Forelimb muscle (tissue), 1 donor: ENCODE data around the gene CLDN16. TPM values are rescaled to one million over a fixed set of nuclear protein-coding genes. Genes with fewer than 3 reads are reported as not detected.
A peak's percentile ranks its signal among the peaks of the same experiment; 100 is the strongest.

Experiments
- DNase-seq: peaks from one replicate; pipeline ENCODE4 v3.0.0-alpha.2; 2013; ENCODE audit warnings: low read depth
- polyA plus RNA-seq: library from polyadenylated mRNA; unstranded; fragments of 120-200 nt; gene quantifications from one replicate; pipeline ENCODE4 v1.2.1, GENCODE V29; 2013; ENCODE audit not compliant: insufficient read length

CLDN16 gene
- polyA plus RNA-seq, 1 donor: 0.13 TPM

GRCh38 chr3:190380184-190380583 is 7.8 kb upstream of the CLDN16 start:
- DNase-seq: no peak

GRCh38 chr3:190381441-190381840 is 6.5 kb upstream of the CLDN16 start:
- DNase-seq: no peak

DNA sequence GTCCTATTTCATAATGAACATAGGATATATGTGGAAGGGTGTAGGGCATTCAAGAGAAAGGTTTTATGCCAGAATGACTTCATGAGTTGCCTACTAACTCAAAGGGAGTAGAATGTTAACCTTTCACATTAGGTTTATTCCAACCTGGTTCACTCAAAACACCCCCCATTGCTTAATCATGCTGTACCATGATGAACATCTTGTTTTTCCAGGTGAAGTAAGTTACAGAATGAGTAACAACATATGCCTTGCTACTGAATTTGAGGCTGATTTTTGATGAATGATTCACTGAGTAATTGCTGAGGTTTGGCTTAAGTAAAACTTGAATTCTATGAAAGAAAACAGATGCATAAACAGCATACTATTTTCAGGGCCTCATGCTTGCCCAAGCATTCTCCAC is 5.9 kb upstream of the CLDN16 start:
- no peak for DNase-seq

DNA sequence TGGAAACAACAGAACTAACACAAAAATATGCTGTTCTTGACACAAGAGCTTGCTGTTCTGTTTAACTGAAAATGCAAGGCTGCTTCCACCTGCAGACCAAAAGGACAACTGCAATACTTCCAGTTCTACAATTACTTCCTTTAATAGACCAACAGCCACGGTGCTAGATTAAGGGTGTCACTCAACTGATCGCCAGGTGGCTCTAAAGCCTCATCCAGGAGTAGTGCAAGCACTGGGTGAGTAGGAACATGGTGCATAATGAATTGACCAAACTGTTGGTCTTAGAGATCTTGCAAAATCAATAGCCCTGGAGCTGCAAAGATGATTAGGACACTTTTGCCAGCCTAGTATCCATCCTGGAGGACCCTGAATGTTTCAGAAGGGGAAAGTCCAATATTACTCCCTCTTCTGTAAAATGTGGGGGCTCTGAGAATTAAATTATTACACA is 3.6 kb upstream of the CLDN16 start:
- no peak for DNase-seq

- DNase-seq: no peak
Measured at GRCh38 chr3:190385731-190386688, 2.0 kb upstream of the CLDN16 start.

GRCh38 chr3:190388703-190389102 is 740 bp downstream of the CLDN16 start:
- no peak for DNase-seq

- DNase-seq: no peak
Measured at GRCh38 chr3:190396001-190396400, 8.0 kb downstream of the CLDN16 start.

DNA sequence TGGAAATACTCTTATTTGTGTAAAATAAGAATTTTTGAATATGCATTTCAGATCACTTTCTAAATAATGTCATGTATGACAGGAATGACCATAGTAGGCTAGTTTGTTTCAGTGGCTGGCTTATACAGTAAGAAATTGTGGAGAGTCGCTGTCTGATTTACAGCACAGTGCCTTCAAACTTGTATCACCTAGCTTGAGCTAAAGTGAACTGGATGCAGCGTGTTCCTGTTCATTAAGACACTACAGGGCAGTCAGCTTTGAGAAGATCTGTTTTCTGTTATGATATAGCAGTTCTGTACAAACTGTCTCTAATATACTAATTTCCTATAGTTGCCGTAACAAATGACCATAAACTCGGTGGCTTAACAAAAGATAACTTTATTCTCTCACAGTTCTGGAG is 9.9 kb downstream of the CLDN16 start:
- no peak for DNase-seq

DNA sequence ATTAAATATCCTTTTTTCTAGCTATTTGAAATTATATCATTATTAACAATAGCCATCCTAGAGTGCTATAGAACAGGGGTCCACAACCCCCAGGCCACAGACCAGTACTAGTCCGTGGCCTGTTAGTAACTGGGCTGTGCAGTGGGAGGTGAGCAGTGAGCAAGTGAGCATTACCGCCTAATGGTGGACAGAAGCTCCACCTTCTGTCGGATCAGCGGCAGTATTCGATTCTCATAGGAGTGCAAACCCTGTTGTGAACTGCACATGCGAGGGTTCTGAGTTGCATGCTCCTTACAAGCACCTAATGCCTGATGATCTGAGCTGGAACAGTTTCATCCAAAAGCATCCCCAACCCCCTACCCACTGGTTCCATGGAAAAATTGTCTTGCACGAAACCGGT is 11.7 kb downstream of the CLDN16 start:
- DNase-seq: no peak

DNA sequence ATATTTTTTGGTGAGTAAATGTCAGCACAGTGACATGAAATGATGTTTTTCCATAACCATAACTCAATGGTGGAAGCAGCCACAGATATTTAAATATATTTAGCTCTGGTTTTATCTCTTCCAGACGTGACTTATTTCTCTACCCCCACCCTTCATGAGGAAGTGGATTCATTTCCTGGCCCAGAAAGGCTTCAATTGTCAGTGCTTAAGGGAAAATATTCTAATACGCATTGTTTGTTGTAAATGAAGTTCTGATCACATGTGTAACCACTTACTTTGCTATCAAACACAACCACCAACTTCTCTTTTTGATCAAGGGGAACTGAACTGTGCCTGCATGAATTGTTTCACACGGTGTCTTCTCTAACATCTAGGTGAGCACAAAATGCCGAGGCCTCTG is 14.0 kb downstream of the CLDN16 start:
- no peak for DNase-seq

- DNase-seq: no peak
Measured at GRCh38 chr3:190404715-190405114, 16.8 kb downstream of the CLDN16 start.

DNA sequence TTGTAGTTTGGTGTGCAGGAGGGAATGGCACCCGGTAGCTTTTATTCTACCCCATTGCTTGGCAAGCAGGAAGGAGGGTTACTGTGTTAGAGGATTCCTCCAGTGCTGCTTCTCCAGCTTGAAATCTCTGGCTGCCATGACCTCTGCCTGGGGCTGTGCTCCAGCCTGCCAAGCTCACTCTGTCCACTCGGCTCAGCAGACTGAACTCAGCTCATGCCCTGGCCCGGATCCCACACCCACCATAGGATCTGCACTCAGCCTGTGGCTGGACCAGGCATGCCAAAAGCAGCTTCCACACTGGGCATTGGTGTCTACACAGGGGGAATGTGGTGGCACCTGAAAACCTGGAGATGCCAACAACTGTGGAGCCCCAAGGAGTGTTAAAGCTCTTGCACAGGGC is 26.3 kb downstream of the CLDN16 start:
- no peak for DNase-seq

DNA sequence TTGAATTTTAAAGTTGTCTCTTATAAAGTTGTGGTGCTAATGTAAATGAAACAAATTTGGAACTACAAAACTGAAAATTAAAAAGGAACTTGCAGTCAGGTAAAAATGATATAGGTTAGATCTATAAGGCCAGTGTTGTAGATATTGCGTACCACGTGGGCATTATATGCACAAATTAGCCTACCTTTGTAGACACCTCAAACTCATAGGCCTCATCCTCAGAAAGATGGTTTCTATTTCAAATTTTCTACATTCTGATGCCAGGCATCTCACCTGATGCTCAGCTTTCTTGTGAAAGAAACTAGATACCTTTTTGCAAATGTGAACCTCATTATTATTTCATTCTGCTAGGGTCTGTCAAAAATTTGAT is 36.1 kb downstream of the CLDN16 start:
- no peak for DNase-seq

DNA sequence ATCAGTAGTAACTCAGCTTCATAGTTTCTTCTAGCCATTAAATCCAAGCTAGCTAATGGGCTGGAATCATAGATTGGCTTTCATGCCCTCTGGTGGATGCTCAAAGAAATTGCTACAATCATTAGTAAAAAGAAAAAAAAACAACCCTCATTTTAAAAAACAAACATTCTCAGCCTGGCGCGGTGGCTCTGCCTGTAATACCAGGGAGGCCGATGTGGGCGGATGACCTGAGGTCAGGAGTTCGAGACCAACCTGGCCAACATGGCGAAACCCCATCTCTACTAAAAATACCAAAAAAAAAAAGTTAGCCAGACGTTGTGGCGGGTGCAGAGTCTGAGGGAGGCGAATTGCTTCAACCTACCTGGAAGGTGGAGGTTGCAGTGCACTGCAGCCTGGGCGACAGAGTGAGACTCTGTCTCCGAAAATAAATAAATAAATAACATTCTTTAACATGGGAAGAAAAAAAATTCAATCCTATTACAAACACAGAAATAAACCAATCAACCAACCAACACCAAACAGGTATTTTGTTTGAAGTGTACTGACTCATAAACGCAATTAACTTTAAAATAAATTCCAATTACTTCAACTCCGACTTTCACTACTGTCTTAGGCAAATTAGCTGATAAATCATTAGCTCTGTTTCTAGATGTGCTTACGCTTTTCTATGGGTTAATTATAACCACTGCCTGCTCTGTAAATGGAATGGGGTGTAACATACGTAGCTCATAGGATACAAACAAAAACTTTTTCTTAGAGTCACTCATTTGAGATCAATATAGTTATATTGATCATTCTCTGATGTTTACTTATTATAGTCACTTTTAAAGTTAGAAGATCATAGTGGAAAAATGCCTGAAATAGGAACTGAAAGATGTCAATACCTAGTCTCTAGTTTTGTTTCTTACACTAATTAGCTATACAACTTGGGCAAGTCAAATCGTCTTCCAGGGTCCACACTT is 36.8 kb downstream of the CLDN16 start:
- peak; percentile 32 for DNase-seq

GRCh38 chr3:190425833-190426232 is 37.9 kb downstream of the CLDN16 start:
- no peak for DNase-seq

- DNase-seq: no peak
Measured at GRCh38 chr3:190426806-190427507, 39.0 kb downstream of the CLDN16 start.

DNA sequence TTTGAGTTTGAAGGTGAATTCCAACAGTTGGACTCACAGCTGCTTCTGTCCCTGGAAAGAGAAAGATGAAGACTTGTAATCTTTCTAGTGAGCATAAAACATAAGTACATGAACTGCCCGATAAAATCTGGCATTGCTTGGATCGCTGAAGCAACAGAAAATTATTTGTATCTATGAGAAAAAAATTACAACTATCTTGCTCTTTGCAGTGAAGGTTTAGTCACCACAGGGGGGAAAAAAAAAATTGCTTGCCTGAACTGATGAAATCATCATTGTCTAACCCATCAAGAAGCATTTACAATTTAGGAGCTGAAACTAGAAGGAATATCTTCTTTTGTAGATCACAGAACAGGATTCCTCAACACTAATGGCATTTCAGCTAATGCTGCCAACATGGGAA is 41.7 kb downstream of the CLDN16 start:
- no peak for DNase-seq

GRCh38 chr3:190430906-190431305 is 42.9 kb downstream of the CLDN16 start:
- DNase-seq: no peak

GRCh38 chr3:190432216-190432615 is 44.3 kb downstream of the CLDN16 start:
- no peak for DNase-seq

GRCh38 chr3:190433626-190434025 is 45.7 kb downstream of the CLDN16 start:
- DNase-seq: no peak

GRCh38 chr3:190435618-190436017 is 47.7 kb downstream of the CLDN16 start:
- DNase-seq: no peak

DNA sequence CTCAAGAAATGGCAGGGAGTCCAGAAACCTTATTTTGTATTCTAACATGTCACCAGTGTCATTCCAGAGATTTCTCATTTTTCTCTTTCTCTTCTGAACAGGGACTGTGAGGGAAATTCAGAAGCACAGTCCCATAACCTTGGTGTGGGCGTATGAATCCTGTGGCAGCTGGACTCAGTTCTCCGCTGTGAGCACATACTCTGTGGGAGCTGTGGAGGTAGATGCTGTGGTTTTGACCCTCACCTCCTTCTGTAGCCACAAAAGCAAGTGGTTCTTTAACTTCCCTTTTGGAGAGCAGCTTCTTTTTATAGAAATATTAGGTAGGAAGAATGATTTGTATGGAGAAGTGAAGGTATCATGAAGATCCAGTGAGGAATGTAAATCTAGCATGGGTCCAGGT is 48.4 kb downstream of the CLDN16 start:
- no peak for DNase-seq
